Esophagus squamous epithelium (tissue), 5 donors: ENCODE measurements around the gene GTPBP3. TPM values are rescaled to one million over a fixed set of nuclear protein-coding genes. Genes with fewer than 3 reads are reported as not detected.
A peak's percentile ranks its signal among the peaks of the same experiment; 100 is the strongest.

Experiments
- DNase-seq: peaks from one replicate; lab custom pipeline; 2025; lab: John Stamatoyannopoulos, UW
- H3K27ac ChIP-seq, 4 donors: fragments of 200-600 bp; sonication (generic); one replicate each; pipeline ENCODE4 v1.5.1; 2016 to 2019; ENCODE audit warnings: mild to moderate bottlenecking in 1 of 4
- H3K27me3 ChIP-seq, 4 donors: fragments of 200-600 bp; sonication (generic); 1 replicate in 3 of 4; 2 replicates in 1 of 4; pipeline versions ENCODE4 v1.5.1 to v1.6.0; 2017 to 2021; ENCODE audit warnings: antibody characterized with exemption in 1 of 4
- H3K36me3 ChIP-seq, 3 donors: fragments of 200-600 bp; sonication (generic); one replicate each; pipeline ENCODE4 v1.5.1; 2016 to 2019
- H3K4me1 ChIP-seq, 3 donors: fragments of 200-600 bp; sonication (generic); one replicate each; pipeline ENCODE4 v1.5.1; 2017 to 2019
- H3K4me3 ChIP-seq, 4 donors: fragments of 200-600 bp; sonication (generic); 1 replicate in 3 of 4; 2 replicates in 1 of 4; pipeline ENCODE4 v1.5.1; 2016 to 2019; ENCODE audit warnings: mild to moderate bottlenecking in 2 of 4, moderate library complexity in 1 of 4
- H3K9me3 ChIP-seq, 3 donors: fragments of 200-600 bp; sonication (generic); one replicate each; pipeline ENCODE4 v1.5.1; 2016 to 2019
- CTCF ChIP-seq, 6 experiments: fragments of 450-650 bp in 4 of 6; fragments of 200-600 bp in 2 of 6; sonication (generic) in 2 of 6; IDR thresholded peaks; one replicate each; pipeline ENCODE4 v1.5.1; 2016 to 2019; ENCODE audit warnings: antibody characterized with exemption in 6 of 6, mild to moderate bottlenecking in 4 of 6, moderate library complexity in 4 of 6
- POLR2A ChIP-seq, 4 donors: fragments of 450-650 bp; IDR thresholded peaks; one replicate each; pipeline ENCODE4 v1.6.1; 2017; ENCODE audit warnings: antibody characterized with exemption in 4 of 4, mild to moderate bottlenecking in 4 of 4, moderate library complexity in 3 of 4
- WGBS, 2 donors: methylation state at CpG; one replicate each; pipeline ENCODE4 v1.1.5; 2018; 5-methylcytosine and 5-hydroxymethylcytosine counted together
- intact Hi-C: fragments of 100-400 bp; cut with DNase I; formaldehyde crosslinking; loops from one replicate; pipeline ENCODE4 v1.15.0; 2022
- total RNA-seq, 4 donors: library from RNA; depleted of rRNA; stranded (reverse); fragments of >200 nt; gene quantifications; one replicate each; pipeline ENCODE4 v1.1.0, GENCODE V29; 2016
- donor health status: DM: yes; HTN: yes; CAD: no.

GTPBP3 gene
- total RNA-seq, 4 donors from 2014 or later: 22.7 to 34.9 (median 31.4) TPM

- no peak for DNase-seq
- 43 to 46% methylated on average over 8 to 11 of the region's 20 CpGs for WGBS, 2 donors
- intact Hi-C loops: loop anchor here (2.0 to 10.0 kb wide), 2 partner anchors 39 to 91 kb away; no protein-coding TSS in a partner anchor
Observed at GRCh38 chr19:17385878-17386611, 48.7 kb downstream of the GTPBP3 start.

GRCh38 chr19:17389288-17389687, 51.9 kb downstream of the GTPBP3 start:
- intact Hi-C loops: loop anchor here (10.0 kb wide), 1 partner anchor 94 kb away; no protein-coding TSS in a partner anchor
- Histone ChIP-seq H3K27ac (no peak overlapping the region), H3K4me1 (peaks cover 6 to 35% (median 14%) of the 10 kb centered on the region in 3 donors), H3K4me3 (no peak overlapping the region), H3K27me3 (peaks cover 0 to 47% (median 0%) of the 10 kb centered on the region in 4 donors), H3K36me3 (no peaks in the 10 kb centered on the region), H3K9me3 (no peaks in the 10 kb centered on the region)
- no peak for DNase-seq
- WGBS, 2 donors: 35 to 37% methylated on average over 1 of the region's 1 CpG
- TF ChIP-seq CTCF (IDR thresholded peaks at IDR 0.05) (no peak), POLR2A (IDR thresholded peaks at IDR 0.05) (no peak)

More at GRCh38 chr19:17385878-17386611, 48.7 kb downstream of the GTPBP3 start:
- H3K9me3 ChIP-seq: no peaks in the 10 kb centered on the region
- no peak overlapping the region for H3K27ac ChIP-seq
- TF ChIP-seq CTCF (IDR thresholded peaks at IDR 0.05) (peak; percentile 80 to 94 (median 86)), POLR2A (IDR thresholded peaks at IDR 0.05) (no peak)
- H3K4me3 ChIP-seq: no peak overlapping the region
- no peaks in the 10 kb centered on the region for H3K36me3 ChIP-seq
- H3K27me3 ChIP-seq: peaks cover 0 to 16% (median 0%) of the 10 kb centered on the region in 4 donors
- H3K4me1 ChIP-seq: peaks cover 6 to 37% (median 8%) of the 10 kb centered on the region in 3 donors

GRCh38 chr19:17389957-17390664, 52.8 kb downstream of the GTPBP3 start:
- TF ChIP-seq CTCF (IDR thresholded peaks at IDR 0.05) (no peak), POLR2A (IDR thresholded peaks at IDR 0.05) (no peak)
- WGBS, 2 donors: 27 to 85% methylated on average over 3 to 4 of the region's 37 CpGs
- intact Hi-C loops: loop anchor here (10.0 kb wide), 2 partner anchors 75 to 95 kb away; partner anchors contain the start of gene NXNL1
- DNase-seq: no peak
- peak overlapping the region in 2 of 4 donors; percentile 42 to 59 for H3K27ac ChIP-seq
- H3K4me1 ChIP-seq: peaks cover 6 to 44% (median 14%) of the 10 kb centered on the region in 3 donors
- H3K36me3 ChIP-seq: no peaks in the 10 kb centered on the region
- peaks cover 0 to 52% (median 0%) of the 10 kb centered on the region in 4 donors for H3K27me3 ChIP-seq
- no peaks in the 10 kb centered on the region for H3K9me3 ChIP-seq
- peak overlapping the region in 3 of 4 donors; percentile 50 to 67 (median 51) for H3K4me3 ChIP-seq

- DNase-seq: no peak
- Histone ChIP-seq H3K27me3 (peaks cover 0 to 54% (median 0%) of the 10 kb centered on the region in 4 donors), H3K36me3 (no peaks in the 10 kb centered on the region), H3K27ac (peak overlapping the region in 2 of 4 donors; percentile 42 to 59), H3K9me3 (no peaks in the 10 kb centered on the region), H3K4me1 (peaks cover 6 to 46% (median 14%) of the 10 kb centered on the region in 3 donors), H3K4me3 (peak overlapping the region; percentile 16 to 67 (median 50))
- intact Hi-C loops: loop anchor here (10.0 kb wide), 1 partner anchor 74 kb away; the partner anchor contains the start of gene NXNL1
- WGBS, 2 donors: 0 to 1% methylated on average over 16 to 29 of the region's 50 CpGs
- no peak for TF ChIP-seq POLR2A (IDR thresholded peaks at IDR 0.05)
- peak; percentile 75 to 89 (median 82) for TF ChIP-seq CTCF (IDR thresholded peaks at IDR 0.05)
Observed at GRCh38 chr19:17390665-17391370, 53.5 kb downstream of the GTPBP3 start.
